Fibroblast of skin of scalp (primary cell): ENCODE results near the gene TRIP6.

Experiments used
- DNase-seq: peaks from one replicate; pipeline ENCODE4 v3.0.0-alpha.2; 2013

The TRIP6 gene

GRCh38 chr7:100874300-100874576, 7.1 kb downstream of the TRIP6 start:
- no peak for DNase-seq

DNA sequence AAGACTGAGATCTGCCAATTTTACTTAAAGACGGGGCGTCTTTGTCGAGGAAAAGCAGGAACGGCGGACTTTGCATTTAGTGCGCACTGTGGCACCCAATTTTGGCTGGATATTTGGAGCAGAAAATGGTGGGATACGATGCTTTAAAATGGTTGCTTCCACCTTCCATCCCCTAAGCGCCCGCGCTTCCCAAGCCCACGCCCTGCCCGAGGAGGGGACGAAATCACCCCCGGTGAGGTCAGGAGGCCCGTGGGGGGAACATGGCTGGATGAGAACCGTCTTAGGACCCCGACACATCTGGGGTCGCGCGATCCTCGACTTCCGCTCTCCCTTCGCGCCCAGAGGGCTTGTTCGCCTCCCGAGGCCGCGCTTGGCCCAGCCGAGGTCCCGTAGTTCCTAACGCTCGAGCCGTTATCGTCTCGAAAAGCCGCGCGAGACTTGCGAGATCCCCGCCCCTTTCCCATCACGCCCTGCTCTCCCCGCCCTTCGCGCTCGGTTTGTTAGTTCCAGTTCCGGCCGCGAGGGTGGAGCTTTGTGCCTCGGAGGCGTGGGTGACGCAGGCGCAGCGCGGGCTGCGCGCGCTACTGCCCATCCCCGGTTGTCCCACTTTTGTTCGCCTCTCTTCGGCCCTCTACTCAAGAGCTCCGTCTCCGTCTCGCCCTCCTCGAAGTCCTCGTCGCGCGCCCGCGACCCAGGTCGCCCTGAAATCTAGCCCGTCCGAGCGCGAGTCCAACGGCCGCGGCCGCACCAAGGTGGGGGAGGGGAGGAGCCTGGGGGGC, 7.6 kb downstream of the TRIP6 start, which contains the start of gene SRRT:
Gene SRRT (plus strand): TSS at position 527 of the 779 bp plus-strand sequence. CDS start 488 bp downstream, outside the sequence.
- DNase-seq: peak; percentile 99

GRCh38 chr7:100875356-100875751, 8.2 kb downstream of the TRIP6 start:
- DNase-seq: no peak

- DNase-seq: no peak
These were observed 10.8 kb downstream of the TRIP6 start for GRCh38 chr7:100878013-100878412.

DNA sequence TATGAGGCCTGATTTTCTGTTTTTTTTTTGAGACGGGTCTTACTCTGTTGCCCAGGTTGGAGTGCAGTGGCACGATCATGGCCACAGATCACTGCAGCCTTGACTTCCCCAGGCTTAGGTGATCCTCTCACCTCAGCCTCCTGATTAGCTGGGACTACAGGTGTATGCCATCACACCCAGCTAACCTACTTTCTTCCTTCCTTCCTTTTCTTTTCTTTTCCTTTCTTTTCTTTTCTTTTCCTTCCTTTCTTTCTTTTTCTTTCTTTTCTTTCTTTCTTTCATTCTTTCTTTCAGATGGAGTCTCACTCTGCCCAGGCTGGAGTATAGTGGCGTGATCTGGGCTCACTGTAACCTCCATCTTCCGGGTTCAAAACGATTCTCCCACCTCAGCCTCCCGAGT, 11.5 kb downstream of the TRIP6 start:
- DNase-seq: no peak

DNA sequence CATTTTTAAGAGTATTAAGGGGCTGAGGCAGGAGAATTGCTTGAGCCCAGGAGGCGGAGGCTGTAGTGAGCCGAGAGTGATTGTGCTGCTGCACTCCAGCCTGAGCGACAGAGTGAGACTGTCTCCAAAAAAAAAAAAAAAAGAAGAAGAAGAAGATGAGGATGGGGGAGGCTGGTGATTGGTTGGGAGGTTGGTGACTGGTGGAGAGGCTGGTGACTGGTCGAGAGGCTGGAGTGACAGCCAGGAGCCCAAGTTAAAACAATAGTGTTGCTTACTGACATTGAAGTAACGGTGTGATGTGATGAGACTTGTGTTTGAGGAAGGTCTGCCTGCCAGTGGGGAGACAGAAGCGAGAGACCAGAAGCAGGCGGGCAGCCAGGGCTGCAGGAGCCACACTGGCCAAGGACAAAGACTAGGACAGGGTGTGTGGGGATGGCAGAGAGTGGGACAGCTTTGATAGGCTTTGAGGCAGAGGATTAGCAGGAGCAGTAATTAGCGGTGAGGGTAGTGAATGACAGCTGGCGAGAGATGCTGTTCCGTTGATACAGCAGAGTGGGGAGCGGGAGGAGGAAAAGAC, 12.6 kb downstream of the TRIP6 start:
- no peak for DNase-seq

- DNase-seq: no peak
These were observed 13.5 kb downstream of the TRIP6 start for GRCh38 chr7:100880645-100881044.

DNA sequence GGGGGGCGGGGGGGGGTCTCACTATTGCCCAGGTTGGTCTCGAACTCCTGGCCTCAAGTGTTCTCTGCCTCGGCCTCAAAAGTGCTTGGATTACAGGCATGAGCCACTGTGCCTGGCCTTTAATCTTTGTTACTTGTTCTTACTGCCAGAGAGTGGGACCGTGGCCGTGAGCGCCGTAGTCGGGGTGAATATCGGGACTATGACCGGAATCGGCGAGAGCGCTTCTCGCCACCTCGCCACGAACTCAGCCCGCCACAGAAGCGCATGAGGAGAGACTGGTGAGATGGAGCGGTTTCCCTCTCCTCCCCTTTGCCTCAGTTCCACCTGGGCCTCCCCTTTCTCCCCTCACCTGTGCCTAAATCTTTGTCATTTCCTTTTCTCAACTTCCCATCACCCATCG, 13.9 kb downstream of the TRIP6 start:
- no peak for DNase-seq

- no peak for DNase-seq
These were observed 15.0 kb downstream of the TRIP6 start for GRCh38 chr7:100882201-100882600.

- DNase-seq: no peak
These were observed 15.8 kb downstream of the TRIP6 start for GRCh38 chr7:100882785-100883526.

GRCh38 chr7:100884736-100885439, 17.7 kb downstream of the TRIP6 start:
- no peak for DNase-seq

GRCh38 chr7:100885440-100886141, 18.4 kb downstream of the TRIP6 start:
- no peak for DNase-seq

- DNase-seq: no peak
These were observed 19.2 kb downstream of the TRIP6 start for GRCh38 chr7:100886142-100886935.

DNA sequence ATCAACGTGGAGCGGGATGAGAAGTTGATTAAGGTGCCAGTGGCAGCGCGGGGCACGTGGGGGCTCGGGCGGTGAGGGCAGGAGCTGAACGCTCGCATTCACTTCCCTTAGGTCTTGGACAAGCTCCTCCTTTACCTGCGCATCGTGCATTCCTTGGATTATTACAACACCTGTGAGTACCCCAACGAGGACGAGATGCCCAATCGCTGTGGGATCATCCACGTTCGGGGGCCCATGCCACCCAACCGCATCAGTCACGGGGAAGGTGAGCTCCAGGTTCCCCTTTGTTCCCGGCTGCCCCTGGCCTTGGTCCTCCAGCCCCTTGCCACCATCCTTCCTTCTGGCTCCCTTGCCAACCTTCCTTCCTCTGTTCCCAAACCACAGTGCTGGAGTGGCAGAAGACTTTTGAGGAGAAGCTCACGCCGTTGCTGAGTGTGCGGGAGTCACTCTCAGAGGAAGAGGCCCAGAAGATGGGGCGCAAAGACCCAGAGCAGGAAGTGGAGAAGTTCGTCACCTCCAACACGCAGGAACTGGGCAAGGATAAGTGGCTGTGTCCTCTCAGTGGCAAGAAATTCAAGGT, 19.8 kb downstream of the TRIP6 start:
- no peak for DNase-seq

DNA sequence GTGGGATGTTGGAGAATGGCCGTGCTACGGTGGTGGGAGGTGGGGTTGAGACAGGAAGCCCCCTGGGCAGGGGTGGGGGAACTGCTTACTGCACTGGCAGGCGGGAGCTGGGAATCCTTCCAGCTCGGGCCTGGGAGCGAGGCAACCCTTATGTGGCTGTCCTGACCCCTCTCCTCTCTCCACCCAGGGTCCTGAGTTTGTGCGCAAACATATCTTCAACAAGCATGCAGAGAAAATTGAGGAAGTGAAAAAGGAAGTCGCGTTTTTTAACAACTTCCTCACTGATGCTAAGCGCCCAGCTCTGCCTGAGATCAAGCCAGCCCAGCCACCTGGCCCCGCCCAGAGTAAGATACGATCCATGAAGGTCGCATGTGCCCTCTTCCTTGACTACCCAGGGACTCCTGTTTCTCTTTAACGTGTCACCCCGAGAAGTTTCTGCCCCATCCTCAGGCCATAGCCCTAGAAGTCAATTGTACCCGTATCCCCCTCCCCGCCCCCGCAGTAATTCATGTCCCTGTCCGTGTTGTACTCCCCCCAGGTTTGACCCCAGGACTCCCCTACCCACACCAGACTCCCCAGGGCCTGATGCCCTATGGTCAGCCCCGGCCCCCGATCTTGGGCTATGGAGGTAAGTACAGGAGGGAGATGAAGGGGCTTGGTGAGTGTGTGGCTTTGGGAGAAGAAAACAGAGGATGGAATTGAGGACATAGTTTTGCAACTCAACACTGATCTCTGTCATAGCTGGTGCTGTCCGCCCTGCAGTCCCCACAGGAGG, 20.5 kb downstream of the TRIP6 start:
- no peak for DNase-seq

GRCh38 chr7:100888291-100888987, 21.3 kb downstream of the TRIP6 start:
- no peak for DNase-seq

GRCh38 chr7:100888988-100889750, 22.0 kb downstream of the TRIP6 start, which contains the start of gene UFSP1:
Gene UFSP1 (minus strand): TSS chr7:100889715. CDS start chr7:100889271, 444 bp downstream.
- no peak for DNase-seq

DNA sequence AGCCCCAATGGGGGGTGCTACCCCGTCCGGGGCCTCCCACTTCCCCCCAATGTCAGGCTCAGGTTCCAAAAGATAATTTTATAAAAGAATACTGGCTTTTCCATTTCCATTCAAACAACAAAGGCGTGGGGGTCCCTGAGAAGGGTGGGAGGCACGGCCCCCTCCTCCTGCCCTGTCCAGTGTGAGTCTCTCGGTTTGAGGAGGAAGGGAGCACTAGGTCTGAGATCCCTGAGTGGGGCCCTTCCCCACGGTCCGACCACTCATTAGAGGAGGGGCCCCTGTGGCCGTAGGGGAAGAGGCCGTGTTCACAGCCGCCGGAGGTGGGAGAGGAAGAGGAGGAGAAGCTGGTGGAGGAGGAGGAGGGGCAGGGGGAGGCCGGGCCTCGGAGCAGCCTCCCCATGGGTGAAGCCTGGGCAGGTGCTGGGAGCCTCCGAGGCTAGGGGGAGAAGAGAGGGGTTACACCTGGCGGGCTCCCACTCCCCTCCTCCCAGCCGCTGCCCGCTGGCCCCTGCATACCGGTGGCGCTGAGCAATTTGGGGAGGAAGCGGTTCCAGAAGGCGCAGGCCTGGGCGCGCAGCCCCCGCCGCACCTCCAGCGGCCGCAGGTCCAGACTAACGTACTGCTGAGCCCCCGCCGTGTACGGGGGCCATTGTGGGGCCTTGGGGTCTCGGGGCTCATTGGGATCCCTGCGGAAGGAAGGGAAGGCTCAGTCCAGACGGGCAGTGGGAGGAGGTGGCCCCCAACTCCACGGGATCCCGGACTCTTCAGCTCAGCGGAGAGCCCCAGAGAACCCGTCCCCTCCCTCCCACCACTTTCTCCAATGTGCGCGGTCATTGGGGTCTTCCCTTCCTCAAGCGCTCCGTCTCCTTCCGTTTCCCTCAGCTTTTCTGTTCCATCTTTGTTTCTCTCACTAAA, 23.7 kb downstream of the TRIP6 start:
- DNase-seq: no peak
